GM12872 (cell line): ENCODE measurements around the gene JAZF1.

ENCODE experiments used
- TF ChIP-seq, protein P1 (sequence below): IDR thresholded peaks from 3 replicates; pipeline ENCODE4 v1.5.1; 2011; ENCODE audit warnings: low read depth, mild to moderate bottlenecking, low read length, moderate library complexity; ENCODE audit not compliant: insufficient read depth

Gene JAZF1

DNA sequence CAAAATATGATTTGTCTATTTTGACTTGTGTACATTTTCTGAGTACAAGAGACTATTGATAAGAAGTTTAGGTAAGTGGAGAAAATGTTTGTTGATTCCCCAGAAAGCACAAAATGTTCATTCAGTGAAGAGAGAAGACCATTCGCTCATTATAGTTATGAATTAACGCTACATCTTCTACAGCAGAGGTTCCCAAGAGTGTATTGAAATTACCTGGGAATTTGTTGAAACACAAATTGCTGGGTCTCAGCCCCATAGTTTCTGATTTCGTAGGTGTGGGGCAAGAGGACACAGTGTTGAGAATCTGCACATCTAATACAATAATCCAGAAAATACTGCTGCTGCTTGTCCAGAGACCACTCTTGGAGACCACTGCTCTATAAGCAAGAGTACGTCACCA, 24.2 kb downstream of the JAZF1 start:
- TF ChIP-seq, protein P1, sequence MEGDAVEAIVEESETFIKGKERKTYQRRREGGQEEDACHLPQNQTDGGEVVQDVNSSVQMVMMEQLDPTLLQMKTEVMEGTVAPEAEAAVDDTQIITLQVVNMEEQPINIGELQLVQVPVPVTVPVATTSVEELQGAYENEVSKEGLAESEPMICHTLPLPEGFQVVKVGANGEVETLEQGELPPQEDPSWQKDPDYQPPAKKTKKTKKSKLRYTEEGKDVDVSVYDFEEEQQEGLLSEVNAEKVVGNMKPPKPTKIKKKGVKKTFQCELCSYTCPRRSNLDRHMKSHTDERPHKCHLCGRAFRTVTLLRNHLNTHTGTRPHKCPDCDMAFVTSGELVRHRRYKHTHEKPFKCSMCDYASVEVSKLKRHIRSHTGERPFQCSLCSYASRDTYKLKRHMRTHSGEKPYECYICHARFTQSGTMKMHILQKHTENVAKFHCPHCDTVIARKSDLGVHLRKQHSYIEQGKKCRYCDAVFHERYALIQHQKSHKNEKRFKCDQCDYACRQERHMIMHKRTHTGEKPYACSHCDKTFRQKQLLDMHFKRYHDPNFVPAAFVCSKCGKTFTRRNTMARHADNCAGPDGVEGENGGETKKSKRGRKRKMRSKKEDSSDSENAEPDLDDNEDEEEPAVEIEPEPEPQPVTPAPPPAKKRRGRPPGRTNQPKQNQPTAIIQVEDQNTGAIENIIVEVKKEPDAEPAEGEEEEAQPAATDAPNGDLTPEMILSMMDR = no peak

DNA sequence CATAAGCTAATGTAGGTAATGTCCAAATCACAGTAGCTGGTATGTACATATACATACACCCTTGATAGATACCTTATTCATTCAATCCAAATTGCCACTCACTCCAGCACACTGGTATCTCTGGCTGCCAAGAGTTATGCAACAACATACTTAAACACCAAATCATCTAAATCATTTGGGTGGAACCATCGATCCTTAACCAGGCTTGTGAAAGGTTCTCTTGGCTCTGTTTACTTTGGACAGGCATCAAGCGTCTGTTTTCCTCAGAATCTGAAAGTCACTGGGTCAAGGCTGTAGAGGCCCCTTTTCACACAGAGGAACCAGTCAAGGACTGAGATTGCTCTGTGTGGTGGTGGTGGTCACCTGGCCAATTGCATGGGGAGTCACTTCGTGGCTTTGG, 24.6 kb downstream of the JAZF1 start:
- TF ChIP-seq, protein P1 = no peak

DNA sequence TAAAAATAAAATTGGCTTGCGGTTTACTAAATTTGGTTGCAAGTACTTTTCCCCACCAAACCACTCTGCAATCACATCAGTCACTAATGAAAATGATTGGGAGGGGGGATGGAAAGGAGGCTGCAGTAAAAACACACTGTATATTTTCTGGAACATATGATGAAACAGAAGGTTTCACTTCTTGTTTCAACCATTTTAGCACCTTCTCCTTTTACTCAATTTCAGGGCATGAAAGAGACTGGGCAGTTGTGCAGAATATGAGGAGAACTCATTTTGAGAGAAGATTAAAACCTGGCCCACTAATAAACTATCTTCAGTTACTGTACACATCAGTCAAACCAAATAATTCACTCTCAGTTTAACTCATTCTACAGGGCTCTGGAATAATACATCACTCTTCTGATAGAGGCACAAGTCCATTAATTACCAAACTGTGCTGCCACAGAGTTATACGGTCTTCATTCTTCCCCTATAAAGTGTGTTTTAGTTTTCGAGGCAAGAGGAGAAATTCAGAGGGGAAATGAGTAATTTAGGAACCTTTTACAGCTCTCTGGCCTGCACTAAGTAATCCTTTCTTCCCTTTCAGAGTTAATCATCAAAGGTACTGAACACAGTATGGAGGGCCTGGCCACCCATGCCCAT, 25.5 kb downstream of the JAZF1 start:
- TF ChIP-seq, protein P1 = no peak

DNA sequence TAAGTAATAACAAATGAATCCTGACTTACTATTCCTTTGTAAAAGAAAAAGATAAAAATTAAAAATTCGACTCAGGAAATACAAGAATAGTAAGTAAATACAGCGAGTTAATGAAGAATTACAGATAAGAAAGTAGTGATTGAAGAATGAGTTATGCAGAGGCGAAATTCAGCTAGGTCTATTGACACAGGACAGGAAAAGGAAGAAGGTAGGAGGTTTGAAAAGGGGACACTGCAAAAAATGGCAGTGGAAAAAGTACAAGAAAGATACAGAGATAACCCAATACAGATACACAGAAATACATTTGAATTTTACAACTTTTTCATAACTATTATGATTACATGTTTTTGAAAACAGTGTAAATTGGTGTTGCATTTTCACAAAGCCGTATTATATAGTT, 28.0 kb downstream of the JAZF1 start:
- TF ChIP-seq, protein P1 = no peak

DNA sequence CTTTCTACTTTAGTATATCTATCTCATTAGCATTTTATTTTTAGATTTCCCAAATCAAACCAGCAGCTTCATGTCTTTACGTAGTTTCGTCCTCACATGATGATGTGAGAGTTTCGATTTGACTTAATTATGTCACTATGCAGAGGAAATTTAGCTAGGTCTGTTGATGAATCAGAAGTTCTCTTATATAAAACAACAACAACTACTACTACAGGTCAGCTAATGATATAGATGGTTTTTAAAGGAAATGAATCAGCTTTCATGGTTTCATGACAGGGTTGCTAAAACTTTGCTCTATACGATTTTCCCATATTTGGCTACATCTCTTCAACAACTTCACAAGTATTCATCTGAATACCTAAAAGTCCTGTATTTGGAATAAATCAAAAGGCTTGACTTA, 28.6 kb downstream of the JAZF1 start:
- TF ChIP-seq, protein P1 = no peak

DNA sequence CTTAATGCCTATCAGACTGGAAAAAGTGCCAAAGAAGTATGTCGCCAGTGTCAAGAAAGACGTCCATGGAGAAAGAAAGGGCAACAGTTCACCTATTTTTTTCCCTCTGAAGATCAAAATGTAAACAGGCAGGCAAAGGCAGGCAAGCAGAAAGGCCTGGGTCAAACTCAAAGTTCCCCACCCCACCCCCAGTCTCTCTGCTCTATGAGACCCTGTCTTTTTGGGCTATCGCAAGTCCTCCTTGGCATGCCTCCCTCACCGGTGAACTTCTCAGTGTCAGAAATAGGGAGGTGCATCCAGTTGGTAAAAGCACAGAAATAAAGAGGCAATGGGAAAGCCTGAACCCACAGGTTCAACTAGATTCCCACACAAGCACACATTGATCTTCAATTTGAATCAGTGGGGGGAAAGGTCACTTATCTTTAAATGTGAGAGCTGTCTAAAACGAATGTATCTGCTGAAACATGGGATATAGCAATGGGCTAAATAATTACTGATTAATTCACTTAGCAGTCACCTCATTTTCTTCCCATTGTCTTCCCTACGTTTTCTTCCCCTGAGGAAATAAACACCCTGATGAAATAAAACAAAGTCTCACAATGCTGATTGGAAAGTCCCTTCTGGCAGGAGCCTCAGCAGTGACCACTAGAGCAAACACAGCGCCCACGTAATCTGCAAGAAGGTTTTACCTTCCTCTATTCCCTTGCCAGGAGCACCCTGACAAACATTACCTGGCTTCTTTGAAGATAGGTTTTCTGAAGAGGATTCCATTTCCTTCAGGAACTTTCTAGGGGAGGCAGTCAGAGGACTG, 31.1 kb downstream of the JAZF1 start:
- TF ChIP-seq, protein P1 = no peak

DNA sequence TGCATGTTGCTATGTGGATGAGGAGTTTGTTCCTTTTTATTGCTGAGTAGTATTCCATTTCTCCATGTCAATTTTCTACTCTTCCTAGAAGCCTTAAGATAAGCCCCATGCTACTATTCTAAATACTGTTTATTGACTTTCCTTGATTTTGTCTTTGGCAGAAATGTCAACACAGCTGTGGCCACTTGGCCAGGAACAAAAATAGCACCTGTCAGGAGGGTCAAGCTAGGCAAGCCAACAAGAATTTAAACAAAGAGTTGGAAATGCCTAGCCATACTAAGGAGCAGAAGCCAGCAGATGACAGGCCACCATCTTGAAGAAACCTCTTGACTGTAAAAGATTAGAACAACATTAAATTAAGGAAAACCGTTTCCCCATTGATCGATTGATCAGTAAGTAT, 34.7 kb downstream of the JAZF1 start:
- TF ChIP-seq, protein P1 = no peak
